ENCODE results near the gene NHERF2.

Gene NHERF2

GRCh38 chr16:2084895-2085625 is 58.4 kb downstream of the NHERF2 start:
- DNase-seq: no peak

DNA sequence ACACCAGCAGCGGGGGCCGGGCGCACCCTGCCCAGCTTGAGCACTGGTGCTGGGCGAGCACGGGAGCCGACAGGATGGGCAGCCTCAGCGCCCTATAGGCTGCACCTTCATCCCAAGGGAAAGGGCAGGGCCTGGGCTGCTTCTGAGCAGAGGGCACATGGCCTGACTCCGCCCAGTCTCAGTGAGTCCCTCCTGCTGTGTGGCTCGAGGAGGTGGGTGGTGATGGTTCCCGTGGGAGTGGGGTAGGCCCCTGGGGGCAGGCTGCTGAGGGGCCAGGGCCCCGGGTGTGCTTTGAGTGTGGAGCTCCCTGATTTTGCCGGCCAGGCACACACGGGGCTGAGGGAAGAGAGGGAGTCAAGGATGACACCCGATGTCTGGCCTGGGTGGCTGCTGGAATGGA is 59.0 kb downstream of the NHERF2 start:
- no peak for DNase-seq

DNA sequence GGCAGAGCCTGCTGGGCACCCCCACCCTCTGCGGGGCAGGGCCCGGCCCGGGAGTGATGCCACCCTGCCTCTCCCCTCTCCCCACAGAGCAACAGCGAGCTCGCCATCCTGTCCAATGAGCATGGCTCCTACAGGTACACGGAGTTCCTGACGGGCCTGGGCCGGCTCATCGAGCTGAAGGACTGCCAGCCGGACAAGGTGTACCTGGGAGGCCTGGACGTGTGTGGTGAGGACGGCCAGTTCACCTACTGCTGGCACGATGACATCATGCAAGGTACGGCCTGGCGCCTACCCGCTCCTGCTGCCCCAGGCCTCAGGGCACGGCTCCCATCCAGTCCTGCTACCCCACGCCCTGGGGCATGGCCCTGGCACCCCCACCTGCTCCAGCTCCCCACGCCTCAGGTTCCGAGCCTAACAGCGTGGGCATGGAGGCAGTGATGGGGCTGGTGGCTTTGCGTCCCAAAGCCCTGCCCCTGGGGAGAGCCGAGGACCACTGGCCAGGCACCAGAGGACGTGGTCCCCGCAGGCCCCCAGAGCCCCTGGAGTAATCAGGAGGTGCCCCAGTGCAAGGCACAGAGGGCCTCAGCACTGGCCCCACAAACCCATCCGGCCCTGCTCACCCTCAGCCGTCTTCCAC is 59.5 kb downstream of the NHERF2 start:
- no peak for DNase-seq

DNA sequence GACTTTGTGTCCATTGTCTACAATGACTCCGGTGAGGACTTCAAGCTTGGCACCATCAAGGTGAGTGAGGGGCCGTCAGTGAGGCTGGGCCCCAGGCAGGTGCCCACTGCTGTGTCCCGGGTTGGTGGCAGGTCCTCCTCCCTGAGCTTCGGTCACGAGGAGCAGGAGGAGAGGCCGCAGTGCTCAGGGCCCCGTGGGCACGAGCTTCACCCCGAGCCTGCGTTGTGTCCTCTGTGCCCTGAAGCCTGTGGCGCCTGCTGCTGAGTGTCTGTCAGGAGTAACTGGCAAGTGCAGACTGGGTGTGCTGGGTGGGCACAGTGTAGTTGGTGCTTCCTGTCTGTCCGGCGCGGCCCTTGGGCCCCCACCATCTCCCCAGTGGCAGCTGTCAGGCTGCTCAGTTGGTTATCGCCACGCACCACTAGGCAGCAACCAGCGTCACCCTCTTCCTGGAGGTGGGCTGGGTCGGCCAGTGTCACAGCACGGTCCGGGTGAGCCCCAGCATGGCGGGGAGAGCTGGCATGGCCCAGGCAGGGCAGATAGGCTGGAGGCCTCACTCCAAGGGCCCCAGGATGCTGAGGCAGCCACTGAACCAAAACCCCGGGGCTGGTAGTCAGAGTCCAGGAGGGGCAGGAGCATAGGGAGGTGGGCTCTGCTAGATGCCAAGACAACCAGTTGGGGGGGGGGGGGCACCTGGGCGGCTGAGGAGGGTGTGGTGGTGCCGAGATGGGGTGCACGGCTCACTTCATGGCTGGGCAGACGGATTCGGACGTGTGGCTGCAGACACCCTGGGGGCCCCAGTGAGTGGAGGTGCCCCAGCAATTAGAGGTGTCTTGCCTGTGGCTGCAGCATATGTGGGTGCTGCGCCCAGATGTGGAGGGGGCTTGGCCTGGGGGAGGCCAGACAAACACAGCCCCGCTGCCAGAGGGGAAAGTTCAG is 60.4 kb downstream of the NHERF2 start:
- DNase-seq: no peak

GRCh38 chr16:2087748-2088631 is 61.3 kb downstream of the NHERF2 start:
- no peak for DNase-seq

Data from GDM1 (cell line).